ENCODE measurements around the gene CDKAL1. TPM values are rescaled to one million over a fixed set of nuclear protein-coding genes. Genes with fewer than 3 reads are reported as not detected.
"Not testable (repeated sequence)": the region's sequence is repeated elsewhere in the genome, so short reads cannot be mapped to it uniquely, and the experiment has no call there.

The CDKAL1 gene
- total RNA-seq, 2 experiments from 2014 or later, result 23.5 to 26.9 TPM

DNA sequence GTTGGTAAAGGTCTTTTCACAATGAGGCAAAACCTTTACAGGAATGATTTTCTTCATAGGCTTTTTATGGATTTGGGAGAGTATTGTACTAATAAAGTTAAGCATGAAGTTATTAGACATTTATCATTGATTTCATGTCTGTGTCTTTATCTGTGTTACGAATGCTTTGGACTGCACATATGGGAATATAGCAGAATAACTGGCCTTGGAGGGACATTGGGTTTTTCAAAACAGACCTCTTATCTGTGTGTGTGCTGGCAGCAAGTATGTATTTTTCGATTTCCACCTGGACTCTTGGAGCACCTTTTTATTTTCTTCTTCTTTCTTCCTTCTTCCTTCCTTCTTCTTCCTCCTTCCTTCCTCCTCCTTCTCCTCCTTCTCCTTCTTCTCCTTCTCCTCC, 74.6 kb downstream of the CDKAL1 start:
- no peaks in the 10 kb centered on the region for H3K4me1 Mint-ChIP-seq
- H3K27ac Mint-ChIP-seq, result no peak overlapping the region

DNA sequence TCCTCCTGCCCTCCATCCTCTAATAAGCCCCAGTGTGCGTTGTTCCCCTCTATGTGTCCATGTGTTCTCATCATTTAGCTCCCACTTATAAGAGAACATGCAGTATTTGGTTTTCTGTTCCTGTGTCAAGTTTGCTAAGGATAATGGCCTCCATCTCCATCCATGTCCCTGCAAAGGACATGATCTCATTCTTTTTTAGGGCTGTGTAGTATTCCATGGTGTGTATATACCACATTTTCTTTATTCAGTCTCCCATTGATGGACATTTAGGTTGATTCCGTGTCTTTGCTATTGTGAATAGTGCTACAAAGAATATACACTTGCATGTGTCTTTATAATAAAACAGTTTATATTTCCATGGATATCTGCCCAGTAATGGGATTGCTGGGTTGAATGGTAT, 75.7 kb downstream of the CDKAL1 start:
- CTCF ChIA-PET, result interaction anchor here (0.6 kb wide), 1 partner anchor 39 kb away, joined by 3 read pairs; no protein-coding TSS in a partner anchor

More for the DNA sequence above, 74.6 kb downstream of the CDKAL1 start:
- CTCF ChIA-PET, result no interaction called here
- Mint-ChIP-seq H3K36me3 (ENCODE audit: low read depth) (peaks cover 17% of the 10 kb centered on the region), H3K9me3 (peaks cover 6% of the 10 kb centered on the region), H3K4me3 (no peak overlapping the region), H3K27me3 (no peaks in the 10 kb centered on the region)
- no peak for DNase-seq
- POLR2A ChIA-PET, result no interaction called here

GRCh38 chr6:20610636-20611370, 76.5 kb downstream of the CDKAL1 start:
- ChIA-PET POLR2A (no interaction called here), CTCF (no interaction called here)
- Mint-ChIP-seq H3K36me3 (ENCODE audit: low read depth) (peaks cover 15% of the 10 kb centered on the region), H3K9me3 (peaks cover 6% of the 10 kb centered on the region), H3K27me3 (no peaks in the 10 kb centered on the region), H3K4me3 (no peak overlapping the region), H3K4me1 (no peaks in the 10 kb centered on the region), H3K27ac (no peak overlapping the region)
- no peak for DNase-seq

More for the DNA sequence above, 75.7 kb downstream of the CDKAL1 start:
- H3K4me3 Mint-ChIP-seq, H3K4me1 Mint-ChIP-seq, DNase-seq, H3K27ac Mint-ChIP-seq, H3K27me3 Mint-ChIP-seq, H3K9me3 Mint-ChIP-seq, POLR2A ChIA-PET: not testable (repeated sequence)
- peaks cover 17% of the 10 kb centered on the region for H3K36me3 Mint-ChIP-seq (ENCODE audit: low read depth)

DNA sequence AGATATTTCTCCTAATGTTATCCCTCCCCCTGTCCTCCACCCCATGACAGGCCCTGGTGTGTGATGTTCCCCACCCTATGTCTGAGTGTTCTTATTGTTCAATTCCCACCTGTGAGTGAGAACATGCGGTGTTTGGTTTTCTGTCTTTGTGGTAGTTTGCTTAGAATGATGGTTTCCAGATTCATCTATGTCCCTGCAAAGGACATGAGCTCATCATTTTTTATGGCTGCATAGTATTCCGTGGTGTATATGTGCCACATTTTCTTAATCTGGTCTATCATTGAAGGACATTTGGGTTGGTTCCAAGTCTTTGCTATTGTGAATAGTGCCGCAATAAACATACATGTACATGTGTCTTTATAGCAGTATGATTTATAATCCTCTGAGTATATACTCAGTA, 83.3 kb downstream of the CDKAL1 start:
- H3K27me3 Mint-ChIP-seq, H3K27ac Mint-ChIP-seq, H3K4me3 Mint-ChIP-seq, H3K9me3 Mint-ChIP-seq, CTCF ChIA-PET, POLR2A ChIA-PET, H3K4me1 Mint-ChIP-seq, DNase-seq: not testable (repeated sequence)
- peaks cover 26% of the 10 kb centered on the region for H3K36me3 Mint-ChIP-seq (ENCODE audit: low read depth)

- Mint-ChIP-seq H3K4me1 (peaks cover 7% of the 10 kb centered on the region), H3K4me3 (no peak overlapping the region), H3K27ac (no peak overlapping the region), H3K9me3 (peaks cover 4% of the 10 kb centered on the region), H3K27me3 (no peaks in the 10 kb centered on the region), H3K36me3 (ENCODE audit: low read depth) (peaks cover 22% of the 10 kb centered on the region)
- ChIA-PET CTCF (interaction anchor here (1.6 kb wide), 1 partner anchor 18 kb away, joined by 4 read pairs; no protein-coding TSS in a partner anchor), POLR2A (no interaction called here)
- no peak for DNase-seq
These were observed 85.8 kb downstream of the CDKAL1 start for GRCh38 chr6:20620043-20620442.

DNA sequence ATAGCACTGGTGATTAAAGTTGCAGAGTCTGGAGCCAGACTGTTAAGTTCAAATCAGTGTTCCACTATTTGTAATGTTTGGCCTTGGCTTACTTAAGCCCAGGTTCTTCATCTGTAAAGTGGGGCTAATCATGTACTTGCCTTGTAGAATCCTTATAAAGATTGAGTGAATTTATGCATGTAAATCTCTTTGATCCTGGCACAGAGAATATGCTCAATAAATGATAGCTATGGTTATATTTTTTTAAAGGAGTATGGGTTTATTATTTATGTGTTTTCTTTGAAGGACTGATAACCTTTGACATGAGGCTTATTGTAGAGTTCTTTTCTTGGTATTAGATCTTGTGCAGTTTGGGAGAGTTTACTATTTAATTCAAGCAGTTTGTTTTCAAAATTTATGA, 89.5 kb downstream of the CDKAL1 start:
- no peak overlapping the region for H3K27ac Mint-ChIP-seq
- POLR2A ChIA-PET, result no interaction called here
- peaks cover 12% of the 10 kb centered on the region for H3K36me3 Mint-ChIP-seq (ENCODE audit: low read depth)
- H3K9me3 Mint-ChIP-seq, result no peaks in the 10 kb centered on the region
- H3K27me3 Mint-ChIP-seq, result no peaks in the 10 kb centered on the region
- no peak overlapping the region for H3K4me3 Mint-ChIP-seq
- DNase-seq, result no peak
- CTCF ChIA-PET, result no interaction called here
- peaks cover 7% of the 10 kb centered on the region for H3K4me1 Mint-ChIP-seq

GRCh38 chr6:20626165-20626564, 91.9 kb downstream of the CDKAL1 start:
- Mint-ChIP-seq H3K27ac (no peak overlapping the region), H3K9me3 (no peaks in the 10 kb centered on the region), H3K4me1 (peaks cover 12% of the 10 kb centered on the region), H3K27me3 (no peaks in the 10 kb centered on the region), H3K4me3 (no peak overlapping the region), H3K36me3 (ENCODE audit: low read depth) (peaks cover 18% of the 10 kb centered on the region)
- POLR2A ChIA-PET, result no interaction called here
- CTCF ChIA-PET, result no interaction called here
- DNase-seq, result no peak

DNA sequence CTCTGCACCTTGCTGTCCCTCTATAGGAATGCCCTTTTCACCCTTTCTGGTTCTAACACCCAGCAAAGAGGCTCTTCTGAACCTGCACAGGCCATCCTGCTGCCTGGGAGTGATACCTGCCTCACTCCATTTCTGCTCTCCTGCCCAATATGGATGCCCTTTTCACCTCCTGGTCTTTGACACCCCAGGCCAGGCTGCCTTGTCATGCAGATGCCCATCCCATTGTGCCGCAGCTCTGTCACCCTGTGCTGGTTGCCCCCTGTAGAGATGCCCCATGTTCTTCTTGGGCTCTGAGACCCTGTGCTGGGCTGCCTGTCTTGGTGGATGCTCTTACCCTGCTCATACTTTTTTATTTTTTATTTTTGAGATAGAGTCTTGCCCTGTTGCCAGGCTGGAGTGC, 95.3 kb downstream of the CDKAL1 start:
- CTCF ChIA-PET, result no interaction called here
- Mint-ChIP-seq H3K4me1 (peaks cover 21% of the 10 kb centered on the region), H3K27ac (no peak overlapping the region), H3K27me3 (no peaks in the 10 kb centered on the region), H3K9me3 (peaks cover 2% of the 10 kb centered on the region), H3K36me3 (ENCODE audit: low read depth) (peaks cover 22% of the 10 kb centered on the region), H3K4me3 (no peak overlapping the region)
- no peak for DNase-seq
- POLR2A ChIA-PET, result no interaction called here

- Mint-ChIP-seq H3K4me1 (peaks cover 17% of the 10 kb centered on the region), H3K27ac (no peak overlapping the region), H3K36me3 (ENCODE audit: low read depth) (peaks cover 23% of the 10 kb centered on the region), H3K4me3 (no peak overlapping the region), H3K9me3 (peaks cover 2% of the 10 kb centered on the region), H3K27me3 (no peaks in the 10 kb centered on the region)
- DNase-seq, result no peak
- POLR2A ChIA-PET, result no interaction called here
- CTCF ChIA-PET, result no interaction called here
These were observed 95.9 kb downstream of the CDKAL1 start for GRCh38 chr6:20630136-20630535.

DNA sequence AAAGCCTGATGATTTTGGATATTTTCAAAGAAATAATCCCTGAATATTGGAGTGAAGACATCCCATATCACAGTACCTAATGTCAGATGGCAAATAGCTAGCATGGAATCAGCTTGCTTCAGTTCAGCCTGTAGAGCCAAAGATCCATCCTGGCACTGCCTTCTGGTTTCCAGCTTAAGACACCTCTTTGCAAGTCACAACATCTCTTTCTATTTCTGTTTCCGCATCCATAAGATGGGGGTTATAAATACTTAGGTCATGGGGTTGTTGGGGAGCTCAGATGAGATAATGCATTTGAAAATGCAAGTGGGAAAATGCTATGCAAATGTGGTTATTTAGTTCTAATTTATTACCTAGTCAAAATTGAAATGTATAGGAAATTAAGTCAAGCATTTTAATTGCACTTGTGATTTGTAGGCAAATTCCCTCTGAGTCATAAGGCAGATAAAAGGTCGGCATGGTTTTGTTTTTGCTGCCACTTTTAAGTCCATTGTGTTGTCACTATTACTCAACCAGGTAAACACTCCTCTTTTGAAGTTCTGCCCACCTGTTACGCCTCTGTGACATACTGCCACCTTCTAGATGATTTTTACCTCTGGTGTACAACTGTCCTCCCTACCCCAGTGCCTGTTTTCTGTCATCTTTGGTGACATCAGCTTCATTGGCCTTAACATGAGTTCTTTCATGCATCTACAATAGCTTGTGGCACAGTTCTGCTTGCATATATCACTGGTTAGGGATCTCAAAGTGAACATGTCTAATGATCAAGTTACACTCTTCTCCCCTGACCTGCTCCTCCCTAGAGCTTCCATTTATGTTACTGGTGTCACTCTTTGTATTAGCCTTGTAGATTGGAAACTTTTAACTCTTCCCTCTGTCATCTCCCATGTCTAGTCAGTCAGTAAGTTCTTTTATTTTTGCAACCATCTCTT, 96.6 kb downstream of the CDKAL1 start:
- ChIA-PET CTCF (interaction anchor here (0.7 kb wide), 1 partner anchor 218 kb away, joined by 3 read pairs; no protein-coding TSS in a partner anchor), POLR2A (no interaction called here)
- no peak overlapping the region for H3K27ac Mint-ChIP-seq
- no peak for DNase-seq
- H3K36me3 Mint-ChIP-seq (ENCODE audit: low read depth), result peaks cover 26% of the 10 kb centered on the region
- H3K9me3 Mint-ChIP-seq, result peaks cover 2% of the 10 kb centered on the region
- no peak overlapping the region for H3K4me3 Mint-ChIP-seq
- H3K4me1 Mint-ChIP-seq, result peaks cover 17% of the 10 kb centered on the region
- H3K27me3 Mint-ChIP-seq, result no peaks in the 10 kb centered on the region

DNA sequence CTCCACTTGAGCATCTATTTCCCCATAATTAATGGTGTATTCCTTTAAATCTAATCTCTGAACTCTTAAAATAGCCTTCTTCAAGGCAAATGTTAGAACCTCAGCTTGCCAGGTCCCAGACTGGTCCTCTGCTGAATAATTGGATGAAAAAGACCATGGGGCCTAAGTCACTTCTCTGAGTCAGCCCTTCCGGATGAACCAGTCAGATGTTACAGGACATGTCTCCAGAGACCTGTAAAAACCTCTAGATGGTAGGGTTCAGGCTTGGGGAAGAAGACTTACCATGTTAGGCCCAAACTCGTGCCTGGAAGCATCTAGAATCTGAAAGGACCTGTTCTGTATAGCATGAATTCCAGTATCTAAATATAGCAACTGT, 97.3 kb downstream of the CDKAL1 start:
- H3K36me3 Mint-ChIP-seq (ENCODE audit: low read depth), result peaks cover 25% of the 10 kb centered on the region
- no peaks in the 10 kb centered on the region for H3K27me3 Mint-ChIP-seq
- ChIA-PET CTCF (no interaction called here), POLR2A (no interaction called here)
- H3K27ac Mint-ChIP-seq, result no peak overlapping the region
- no peak overlapping the region for H3K4me3 Mint-ChIP-seq
- H3K4me1 Mint-ChIP-seq, result peaks cover 17% of the 10 kb centered on the region
- H3K9me3 Mint-ChIP-seq, result peaks cover 2% of the 10 kb centered on the region
- DNase-seq, result no peak

DNA sequence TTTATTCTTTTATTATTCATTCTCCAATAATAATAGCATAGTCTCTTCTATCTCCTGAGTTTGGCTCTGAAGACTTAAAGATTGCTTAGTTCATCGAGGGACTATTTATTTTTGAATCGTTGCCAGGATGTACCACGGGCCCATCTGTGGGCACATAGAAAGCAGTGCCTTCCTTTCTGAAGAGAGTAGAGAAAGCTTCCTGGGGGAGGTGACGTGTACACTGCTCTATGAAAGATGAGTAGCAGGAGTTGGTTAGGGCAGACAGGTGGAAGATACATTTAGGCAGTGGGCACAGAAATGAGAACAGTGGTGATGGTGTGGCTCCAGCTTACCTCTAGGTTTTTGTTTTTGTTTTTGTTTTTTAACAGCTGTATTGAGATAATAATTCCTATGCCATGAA, 98.4 kb downstream of the CDKAL1 start:
- H3K4me3 Mint-ChIP-seq, result no peak overlapping the region
- peaks cover 2% of the 10 kb centered on the region for H3K9me3 Mint-ChIP-seq
- peaks cover 25% of the 10 kb centered on the region for H3K36me3 Mint-ChIP-seq (ENCODE audit: low read depth)
- H3K27ac Mint-ChIP-seq, result no peak overlapping the region
- no peaks in the 10 kb centered on the region for H3K27me3 Mint-ChIP-seq
- H3K4me1 Mint-ChIP-seq, result peaks cover 17% of the 10 kb centered on the region
- CTCF ChIA-PET, result no interaction called here
- no peak for DNase-seq
- POLR2A ChIA-PET, result no interaction called here

DNA sequence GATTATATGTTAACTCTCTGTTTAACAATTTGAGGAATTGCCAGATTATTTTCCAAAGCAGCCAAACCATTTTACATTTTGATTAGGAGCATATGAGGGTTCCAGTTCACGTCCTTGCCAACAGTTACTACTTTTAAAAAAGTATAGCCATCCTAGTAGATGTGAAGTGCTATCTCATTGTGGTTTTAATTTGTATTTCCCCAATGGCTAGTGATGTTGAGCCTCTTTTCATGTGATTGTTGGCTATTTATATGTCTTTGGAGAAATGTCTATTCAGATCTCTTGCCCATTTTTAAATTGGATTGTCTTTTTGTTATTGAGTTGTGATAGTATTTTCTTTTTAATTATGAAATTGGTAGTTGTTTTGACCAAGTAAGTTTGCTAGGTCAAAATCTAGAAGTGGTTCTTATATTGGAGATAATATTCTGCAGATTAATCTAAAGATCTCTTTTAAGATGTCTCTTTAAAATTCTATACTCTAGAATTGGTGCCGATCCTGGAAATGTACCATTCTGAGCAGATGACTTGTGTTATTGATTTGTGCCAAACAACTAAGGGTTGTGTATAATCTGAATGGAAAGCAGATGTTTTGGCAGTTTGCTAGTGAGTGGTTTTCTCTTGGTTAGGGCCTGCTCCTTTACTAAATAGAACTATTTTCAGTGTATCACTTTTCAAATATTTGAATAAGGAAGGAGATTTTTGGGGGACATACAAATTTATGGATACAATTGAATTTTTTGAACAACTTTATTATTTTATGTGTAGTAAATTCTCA, 99.5 kb downstream of the CDKAL1 start:
- H3K9me3 Mint-ChIP-seq, result peaks cover 2% of the 10 kb centered on the region
- CTCF ChIA-PET, result no interaction called here

More for the DNA sequence above, 99.5 kb downstream of the CDKAL1 start:
- Mint-ChIP-seq H3K27me3 (no peaks in the 10 kb centered on the region), H3K4me1 (peaks cover 17% of the 10 kb centered on the region), H3K4me3 (no peak overlapping the region), H3K36me3 (ENCODE audit: low read depth) (peaks cover 23% of the 10 kb centered on the region), H3K27ac (no peak overlapping the region)
- POLR2A ChIA-PET, result no interaction called here
- no peak for DNase-seq
